Ecto neural progenitor cell (in vitro differentiated cells): ENCODE measurements around the gene LIMS2.
A peak's percentile ranks its signal among the peaks of the same experiment; 100 is the strongest.

Source experiments
- DNase-seq: peaks from one replicate; pipeline ENCODE4 v3.0.0-alpha.2; 2018; ENCODE audit warnings: low spot score

Gene LIMS2

DNA sequence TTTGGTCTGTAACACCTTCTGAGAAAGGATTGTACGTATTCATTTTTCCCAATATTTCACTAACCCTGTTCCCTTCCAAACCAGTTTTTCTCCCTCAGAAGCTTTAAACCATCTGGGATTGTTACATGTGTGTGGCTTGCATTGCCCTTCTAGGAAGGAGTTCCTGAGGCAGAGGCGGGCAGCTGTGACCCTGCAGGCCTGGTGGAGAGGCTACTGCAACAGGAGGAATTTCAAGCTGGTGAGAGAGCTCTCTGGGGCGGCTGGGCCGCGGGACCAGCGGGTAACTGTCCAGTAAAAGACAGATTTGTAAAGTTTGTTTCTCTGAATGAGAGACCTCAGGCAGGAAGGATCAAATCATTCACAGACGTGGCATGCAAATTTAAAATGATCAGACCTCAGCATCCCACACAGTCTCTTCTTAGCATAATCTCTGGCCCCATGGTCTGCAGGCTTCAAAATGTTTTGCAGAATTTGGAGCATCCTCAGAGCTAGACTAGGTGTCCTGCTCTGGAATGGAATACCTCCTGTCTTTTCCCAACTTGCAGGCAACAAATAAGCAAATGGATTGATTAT, 69.6 kb downstream of the LIMS2 start:
- no peak for DNase-seq

GRCh38 chr2:127604986-127605385, 70.3 kb downstream of the LIMS2 start:
- DNase-seq, result no peak

GRCh38 chr2:127599211-127599610, 76.1 kb downstream of the LIMS2 start:
- DNase-seq, result no peak

- DNase-seq, result no peak
Measured at GRCh38 chr2:127598711-127599110, 76.6 kb downstream of the LIMS2 start.

DNA sequence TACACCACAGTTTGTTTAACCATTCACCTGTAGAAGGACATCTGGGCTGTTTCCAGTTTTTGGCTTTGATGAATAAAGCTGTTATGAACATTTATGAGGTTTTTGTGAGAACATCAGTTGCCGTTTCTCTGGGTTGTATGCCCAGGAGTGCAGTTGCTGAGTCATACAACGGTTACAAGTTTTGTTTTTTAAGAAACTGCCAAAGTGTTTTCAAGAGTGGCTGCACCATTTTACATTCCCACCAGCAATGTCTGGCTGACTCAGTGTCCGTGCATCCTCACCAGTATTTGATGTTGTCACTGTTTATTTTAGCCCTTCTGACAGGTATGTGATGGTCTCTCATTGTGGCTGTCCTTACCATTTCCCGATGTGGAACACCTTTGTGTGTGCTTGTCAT, 77.3 kb downstream of the LIMS2 start:
- no peak for DNase-seq

DNA sequence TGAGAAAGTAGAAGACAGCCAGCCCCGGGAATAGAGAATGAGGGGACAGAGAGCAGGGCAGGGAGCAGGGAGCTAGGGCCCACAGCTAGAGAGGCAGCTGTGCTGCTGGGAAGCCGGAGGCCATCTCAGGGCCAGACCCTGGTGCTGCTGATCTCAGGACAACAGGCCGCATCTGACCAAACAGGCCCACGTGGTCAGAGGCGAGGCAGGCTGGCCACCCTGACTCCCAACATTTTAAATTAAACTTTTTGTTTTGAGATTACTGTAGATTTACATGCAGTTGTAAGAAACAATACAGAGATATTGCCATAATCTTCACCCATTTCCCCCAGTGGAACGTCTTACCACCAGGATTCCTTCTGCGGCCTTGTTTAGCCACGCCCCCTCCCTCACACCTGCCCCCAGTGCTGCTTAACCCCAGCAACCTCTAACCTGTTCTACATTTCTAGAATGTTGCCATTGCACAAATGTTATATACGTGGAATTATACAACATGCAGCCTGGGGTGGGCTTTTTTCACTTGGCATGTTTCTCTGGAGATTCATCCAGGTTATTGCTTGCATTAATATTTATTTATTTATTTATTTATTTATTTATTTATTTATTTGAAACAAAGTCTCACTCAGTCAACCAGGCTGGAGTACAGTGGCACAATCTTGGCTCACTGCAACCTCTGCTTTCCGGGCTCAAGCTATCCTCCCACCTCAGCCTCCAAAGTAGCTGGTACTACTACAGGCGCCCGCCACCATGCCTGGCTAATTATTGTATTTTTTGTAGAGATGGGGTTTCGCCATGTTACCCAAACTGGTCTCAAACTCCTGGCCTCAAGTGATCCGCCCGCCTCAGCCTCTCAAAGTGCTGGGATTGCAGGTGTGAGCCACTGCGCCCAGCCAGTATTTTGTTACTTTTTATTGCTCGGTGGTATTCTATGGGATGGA, 78.0 kb downstream of the LIMS2 start:
- peak; percentile 22 for DNase-seq

- peak; percentile 24 for DNase-seq
Measured at GRCh38 chr2:127596311-127597045, 78.9 kb downstream of the LIMS2 start.

DNA sequence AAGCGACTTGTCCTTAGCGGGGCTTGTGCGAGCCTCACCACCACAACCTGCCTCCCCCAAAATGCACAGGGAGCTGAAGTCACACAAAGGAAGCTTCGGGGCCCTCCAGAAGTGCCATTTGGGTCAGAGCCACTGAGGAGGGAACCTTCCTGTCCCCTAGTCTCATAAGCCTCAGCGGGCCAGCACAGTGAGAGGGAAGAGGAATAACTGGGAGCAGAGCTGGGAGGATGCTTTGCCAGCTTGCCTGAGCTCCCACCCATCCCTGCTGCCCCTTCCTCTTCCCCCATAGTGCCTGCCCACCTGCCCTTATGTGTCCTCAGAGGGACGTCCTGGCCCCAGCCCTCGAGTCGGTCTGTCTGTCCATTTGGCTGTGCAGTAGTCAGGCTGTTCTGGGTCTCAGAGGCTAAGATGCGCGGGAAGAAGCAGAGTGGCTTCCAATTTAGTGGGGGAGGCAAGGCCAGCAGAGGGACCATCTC, 81.2 kb downstream of the LIMS2 start:
- DNase-seq, result peak; percentile 41

DNA sequence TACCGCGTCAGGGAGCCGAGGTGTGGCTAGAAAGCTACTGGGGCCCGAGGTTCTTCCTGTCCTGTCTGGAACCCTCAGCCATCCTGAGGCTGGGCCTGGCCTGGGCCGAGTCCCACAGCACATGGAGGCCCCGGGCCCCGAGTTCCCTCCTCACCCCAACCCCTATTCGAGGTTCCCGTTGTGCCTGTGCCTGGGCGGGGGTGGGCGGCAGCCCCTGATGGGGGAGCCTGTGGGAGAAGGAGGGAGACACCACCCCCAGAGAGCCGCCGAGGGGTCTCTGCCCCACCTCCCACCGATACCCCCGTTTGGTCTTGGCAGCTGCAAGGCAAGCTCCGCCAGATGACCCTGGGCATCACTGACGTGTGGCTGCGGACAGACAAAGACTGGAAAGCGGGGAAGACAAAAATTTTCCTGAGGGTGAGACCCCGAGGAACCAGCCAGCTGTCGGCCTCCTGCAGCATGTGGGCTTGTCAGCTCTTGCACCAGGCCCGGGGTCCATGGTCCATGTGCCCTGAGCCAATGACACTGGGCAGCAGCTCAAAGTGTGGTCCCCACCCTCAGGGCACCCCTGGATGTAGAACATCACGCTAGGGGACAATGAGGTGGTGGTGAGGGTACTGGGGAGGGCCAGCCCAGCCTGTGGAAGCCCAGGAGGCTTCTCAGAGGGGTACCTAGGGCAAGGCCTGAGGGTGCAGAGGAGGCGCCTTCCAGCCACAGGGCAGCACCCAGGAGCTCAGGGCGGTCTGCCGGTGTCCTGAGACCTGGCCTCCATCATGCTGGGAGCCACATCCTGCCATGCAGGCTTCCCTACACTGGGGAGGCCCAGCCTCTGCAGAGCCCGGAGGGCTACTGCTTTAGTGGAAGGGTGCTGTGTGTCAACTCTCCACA, 81.9 kb downstream of the LIMS2 start:
- DNase-seq, result peak; percentile 37

GRCh38 chr2:127592761-127593227, 82.5 kb downstream of the LIMS2 start:
- DNase-seq, result peak; percentile 40

DNA sequence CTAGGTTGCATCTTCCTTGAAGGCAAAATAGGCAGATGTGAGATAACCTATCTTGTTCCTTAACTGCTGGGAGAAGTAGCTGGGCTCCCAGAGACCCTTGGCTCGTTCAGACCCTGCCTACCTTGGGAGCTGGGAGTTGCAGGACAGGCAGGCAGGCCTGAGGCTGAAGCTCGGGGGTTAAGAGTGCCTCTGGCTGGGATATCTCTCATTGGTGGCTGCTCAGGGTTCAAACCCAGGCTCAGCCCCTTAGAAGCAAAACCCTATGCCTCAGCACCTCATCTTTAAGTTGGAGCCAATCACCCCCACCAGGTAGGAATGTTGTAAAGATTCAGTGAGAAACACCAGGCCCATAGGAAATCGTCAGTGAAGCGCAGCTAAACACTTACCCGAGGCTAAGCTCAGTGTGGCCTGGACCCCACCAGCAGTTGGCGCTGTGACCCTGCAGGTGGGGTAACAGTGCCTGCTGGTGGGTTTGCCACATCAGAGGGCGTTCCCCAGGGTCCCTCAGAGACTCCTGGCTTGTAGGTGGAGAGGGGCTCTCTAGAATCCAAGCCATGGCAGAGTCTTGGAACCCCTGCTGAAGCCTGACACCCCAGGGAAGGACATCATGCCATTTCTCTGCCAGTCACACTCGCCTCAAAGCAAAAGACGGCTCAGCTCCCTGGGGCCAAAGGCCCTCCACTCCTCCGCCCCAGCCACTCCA, 84.0 kb downstream of the LIMS2 start:
- DNase-seq, result peak; percentile 82

- DNase-seq, result peak; percentile 14
Measured at GRCh38 chr2:127590386-127591190, 84.7 kb downstream of the LIMS2 start.

DNA sequence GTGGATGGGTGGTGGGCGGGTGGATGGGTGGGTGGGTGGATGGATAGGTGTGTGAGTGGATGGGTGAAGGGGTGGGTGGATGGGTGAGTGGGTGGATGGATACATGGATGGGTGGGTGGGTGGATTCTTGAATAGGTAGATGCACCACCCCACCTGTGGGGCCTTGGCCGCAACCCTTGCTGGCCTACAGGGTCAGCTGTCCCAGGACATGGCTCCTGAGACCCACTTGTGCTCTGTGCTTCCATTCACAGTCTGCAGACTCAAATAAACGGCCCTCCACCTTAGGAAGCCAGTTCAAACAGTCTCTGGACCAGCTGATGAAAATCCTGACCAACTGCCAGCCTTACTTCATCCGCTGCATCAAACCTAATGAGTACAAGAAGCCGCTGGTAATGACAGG, 85.5 kb downstream of the LIMS2 start:
- peak; percentile 28 for DNase-seq

DNA sequence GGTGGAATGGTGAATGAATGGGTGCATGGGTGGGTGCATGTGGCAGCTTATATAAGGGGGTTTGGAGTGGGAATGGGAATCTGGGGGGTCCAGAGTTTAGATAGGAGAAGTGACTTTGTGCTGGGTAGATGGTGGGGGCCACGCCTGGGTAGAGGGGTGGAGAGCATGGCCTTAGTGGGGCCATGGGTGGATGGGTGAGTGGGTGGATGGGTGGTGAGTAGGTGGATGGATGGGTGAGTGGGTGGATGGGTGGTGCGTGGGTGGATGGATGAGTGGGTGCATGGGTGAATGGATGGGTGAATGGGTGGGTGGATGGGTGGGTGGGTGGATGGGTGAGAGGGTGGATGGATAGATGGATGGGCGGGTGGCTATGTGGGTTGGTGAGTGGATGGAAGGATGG, 86.0 kb downstream of the LIMS2 start:
- no peak for DNase-seq
